Immature natural killer cell (primary cell): ENCODE results near the gene CFTR. TPM values are rescaled to one million over a fixed set of nuclear protein-coding genes. Genes with fewer than 3 reads are reported as not detected.
"Not testable (repeated sequence)": the region's sequence is repeated elsewhere in the genome, so short reads cannot be mapped to it uniquely, and the experiment has no call there.

Source experiments
- DNase-seq, 3 donors: peaks; one replicate each; pipeline ENCODE4 v3.0.0; 2022; ENCODE audit warnings: mixed read lengths in 1 of 3
- H3K27ac Mint-ChIP-seq, 6 donors: one replicate each; pipeline ENCODE4 v1.8.0; 2020; ENCODE audit warnings: mixed read lengths in 6 of 6, mild to moderate bottlenecking in 5 of 6, inconsistent platforms in 4 of 6, moderate library complexity in 3 of 6
- H3K27me3 Mint-ChIP-seq, 3 donors: one replicate each; pipeline ENCODE4 v1.8.0; 2020 to 2021; ENCODE audit warnings: low read depth in 3 of 3, mild to moderate bottlenecking in 3 of 3, mixed read lengths in 3 of 3, moderate library complexity in 3 of 3, inconsistent platforms in 1 of 3
- H3K36me3 Mint-ChIP-seq, 3 donors: one replicate each; pipeline ENCODE4 v1.8.0; 2020; ENCODE audit warnings: mixed read lengths in 3 of 3, inconsistent platforms in 2 of 3, mild to moderate bottlenecking in 2 of 3
- H3K4me1 Mint-ChIP-seq, 2 donors: one replicate each; pipeline ENCODE4 v1.8.0; 2020; ENCODE audit warnings: inconsistent platforms in 2 of 2, mild to moderate bottlenecking in 2 of 2, mixed read lengths in 2 of 2, moderate library complexity in 1 of 2
- H3K4me3 Mint-ChIP-seq, 5 donors: one replicate each; pipeline ENCODE4 v1.8.0; 2020; ENCODE audit warnings: mild to moderate bottlenecking in 5 of 5, mixed read lengths in 5 of 5, inconsistent platforms in 3 of 5, moderate library complexity in 3 of 5
- H3K9me3 Mint-ChIP-seq, 6 donors: one replicate each; pipeline ENCODE4 v1.8.0; 2020; ENCODE audit warnings: mild to moderate bottlenecking in 6 of 6, mixed read lengths in 6 of 6, inconsistent platforms in 4 of 6, moderate library complexity in 3 of 6
- polyA plus RNA-seq, 3 donors: library from polyadenylated mRNA; unstranded; fragments of 300-500 nt; fragmentation: Illumina TruSeq; gene quantifications; one replicate each; pipeline ENCODE4 v1.2.3, GENCODE V29; 2021

Gene CFTR
- polyA plus RNA-seq, 3 donors from 2014 or later: not detected

GRCh38 chr7:117705630-117706029 is 225.8 kb downstream of the CFTR start:
- no peak for DNase-seq
- Mint-ChIP-seq H3K4me3 (no peak overlapping the region), H3K4me1 (no peaks in the 10 kb centered on the region), H3K27ac (no peak overlapping the region), H3K27me3 (peaks cover 0 to 2% (median 1%) of the 10 kb centered on the region in 3 donors), H3K36me3 (no peaks in the 10 kb centered on the region), H3K9me3 (peaks cover 0 to 8% (median 5%) of the 10 kb centered on the region in 6 donors)

DNA sequence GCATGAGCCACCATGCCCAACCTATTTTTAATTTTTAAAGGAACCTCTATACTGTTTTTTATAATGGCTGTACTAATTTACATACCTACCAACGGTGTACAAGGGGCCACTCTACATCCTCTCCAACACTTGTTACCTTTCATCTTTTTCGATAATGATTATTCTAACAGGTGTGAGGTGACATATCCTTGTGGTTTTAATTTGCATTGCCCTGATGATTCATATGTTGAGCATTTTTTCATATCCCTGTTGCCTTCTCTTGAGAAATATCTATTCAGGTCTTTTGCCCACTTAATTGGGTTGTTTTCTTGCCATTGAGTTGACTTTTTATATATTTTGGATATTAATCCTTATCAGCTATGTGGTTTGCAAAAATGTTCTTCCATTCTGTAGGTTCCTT is 226.4 kb downstream of the CFTR start:
- Mint-ChIP-seq H3K27me3 (peaks cover 0 to 2% (median 1%) of the 10 kb centered on the region in 3 donors), H3K4me1 (no peaks in the 10 kb centered on the region), H3K9me3 (peaks cover 0 to 6% (median 4%) of the 10 kb centered on the region in 6 donors), H3K36me3 (no peaks in the 10 kb centered on the region), H3K4me3 (no peak overlapping the region), H3K27ac (no peak overlapping the region)
- DNase-seq: no peak

- Mint-ChIP-seq H3K36me3 (no peaks in the 10 kb centered on the region), H3K4me3 (no peak overlapping the region), H3K9me3 (peaks cover 0 to 6% (median 4%) of the 10 kb centered on the region in 6 donors), H3K27me3 (peaks cover 0 to 3% (median 2%) of the 10 kb centered on the region in 3 donors), H3K4me1 (no peaks in the 10 kb centered on the region), H3K27ac (no peak overlapping the region)
- no peak for DNase-seq
Observed at GRCh38 chr7:117707080-117707479, 227.3 kb downstream of the CFTR start.

GRCh38 chr7:117708173-117708572 is 228.3 kb downstream of the CFTR start:
- not testable (repeated sequence) for H3K4me1 Mint-ChIP-seq, H3K27me3 Mint-ChIP-seq, DNase-seq, H3K36me3 Mint-ChIP-seq, H3K9me3 Mint-ChIP-seq, H3K27ac Mint-ChIP-seq, H3K4me3 Mint-ChIP-seq

DNA sequence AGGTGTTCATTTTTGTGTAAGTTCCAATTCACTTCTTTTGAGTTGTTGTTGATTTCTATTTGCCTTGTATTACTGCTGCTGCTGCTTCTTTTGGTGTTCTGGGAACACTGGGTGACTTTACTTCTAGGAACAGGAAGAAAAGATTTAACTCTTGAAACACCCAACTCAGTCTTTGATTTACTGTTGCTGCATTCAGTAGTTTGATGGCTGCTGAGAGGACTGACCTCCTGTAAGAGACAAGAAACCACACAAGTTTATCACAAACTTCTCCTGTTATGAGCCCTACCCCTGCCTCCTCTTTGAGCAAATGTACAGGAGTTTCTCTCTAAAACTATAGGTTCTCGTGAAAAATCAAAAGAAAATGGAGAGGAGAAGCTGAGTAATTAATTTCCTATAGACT is 231.7 kb downstream of the CFTR start:
- H3K27me3 Mint-ChIP-seq: peaks cover 0 to 2% (median 1%) of the 10 kb centered on the region in 3 donors
- DNase-seq: no peak
- H3K4me3 Mint-ChIP-seq: no peak overlapping the region
- no peaks in the 10 kb centered on the region for H3K36me3 Mint-ChIP-seq
- no peak overlapping the region for H3K27ac Mint-ChIP-seq
- H3K9me3 Mint-ChIP-seq: peaks cover 0 to 6% (median 2%) of the 10 kb centered on the region in 6 donors
- H3K4me1 Mint-ChIP-seq: no peaks in the 10 kb centered on the region

- no peak overlapping the region for H3K27ac Mint-ChIP-seq
- H3K4me1 Mint-ChIP-seq: no peaks in the 10 kb centered on the region
- peaks cover 0 to 3% (median 1%) of the 10 kb centered on the region in 6 donors for H3K9me3 Mint-ChIP-seq
- H3K4me3 Mint-ChIP-seq: no peak overlapping the region
- peaks cover 0 to 2% (median 1%) of the 10 kb centered on the region in 3 donors for H3K27me3 Mint-ChIP-seq
- H3K36me3 Mint-ChIP-seq: no peaks in the 10 kb centered on the region
- DNase-seq: no peak
Observed at GRCh38 chr7:117715784-117716445, 236.1 kb downstream of the CFTR start.

GRCh38 chr7:117716707-117717299 is 237.0 kb downstream of the CFTR start:
- peaks cover 0 to 6% (median 1%) of the 10 kb centered on the region in 6 donors for H3K9me3 Mint-ChIP-seq
- H3K4me3 Mint-ChIP-seq: no peak overlapping the region
- H3K27me3 Mint-ChIP-seq: peaks cover 0 to 1% (median 0%) of the 10 kb centered on the region in 3 donors
- no peak for DNase-seq
- H3K27ac Mint-ChIP-seq: no peak overlapping the region
- no peaks in the 10 kb centered on the region for H3K36me3 Mint-ChIP-seq
- H3K4me1 Mint-ChIP-seq: no peaks in the 10 kb centered on the region

DNA sequence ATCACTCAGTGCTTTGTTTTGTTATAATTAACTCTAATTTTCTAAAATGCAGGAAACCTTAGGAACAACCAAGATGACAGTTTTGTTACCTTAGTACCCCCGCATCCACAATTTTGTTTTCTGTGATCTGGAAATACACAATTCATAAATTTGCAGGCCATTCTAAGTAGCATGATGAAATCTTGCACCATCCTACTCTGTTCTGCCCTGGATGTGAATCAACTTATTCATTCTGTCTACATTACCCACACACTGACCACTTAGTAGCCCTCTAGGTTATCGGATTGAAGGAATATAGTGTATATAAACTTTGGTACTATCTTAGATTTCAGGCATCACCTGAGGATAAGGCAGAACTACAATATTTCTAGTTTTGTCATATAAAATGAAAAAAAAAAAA is 237.5 kb downstream of the CFTR start:
- Mint-ChIP-seq H3K4me3 (no peak overlapping the region), H3K27ac (no peak overlapping the region), H3K9me3 (peaks cover 0 to 6% (median 1%) of the 10 kb centered on the region in 6 donors), H3K36me3 (no peaks in the 10 kb centered on the region), H3K27me3 (peaks cover 0 to 1% (median 0%) of the 10 kb centered on the region in 3 donors), H3K4me1 (no peaks in the 10 kb centered on the region)
- DNase-seq: no peak

Other genes starting within 250 kb of the CFTR start
- not detected for gene WNT2, start 157.0 kb upstream of the CFTR start, polyA plus RNA-seq
- not detected for gene ASZ1, start 52.5 kb upstream of the CFTR start, polyA plus RNA-seq